Measurements from ENCODE around the gene ITGA8.

The ITGA8 gene

DNA sequence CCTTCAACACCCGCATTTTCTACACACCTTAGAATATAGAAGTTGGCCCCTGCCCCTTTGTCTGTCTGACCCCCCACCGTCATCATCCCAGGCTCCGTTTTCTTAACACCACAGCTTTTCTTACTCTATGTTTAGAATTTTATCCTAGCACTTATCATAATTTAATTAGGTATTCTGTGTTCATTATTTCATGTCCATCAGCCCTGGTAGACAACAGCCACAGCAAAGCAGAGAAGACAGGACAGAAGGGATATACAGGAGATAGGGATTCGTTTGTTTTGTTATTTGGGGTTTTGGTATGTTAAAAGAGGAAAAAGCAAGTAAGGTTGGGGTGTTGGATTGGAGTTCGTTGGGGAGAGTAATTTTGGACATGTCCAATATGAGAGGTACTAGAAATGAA lies 48.8 kb downstream of the ITGA8 start:
- no peak overlapping the region for H3K4me3 ChIP-seq
- no peak overlapping the region for H3K27ac ChIP-seq
- TF ChIP-seq CTCF (IDR thresholded peaks at IDR 0.05): no peak
- DNase-seq (ENCODE audit: low spot score): no peak

DNA sequence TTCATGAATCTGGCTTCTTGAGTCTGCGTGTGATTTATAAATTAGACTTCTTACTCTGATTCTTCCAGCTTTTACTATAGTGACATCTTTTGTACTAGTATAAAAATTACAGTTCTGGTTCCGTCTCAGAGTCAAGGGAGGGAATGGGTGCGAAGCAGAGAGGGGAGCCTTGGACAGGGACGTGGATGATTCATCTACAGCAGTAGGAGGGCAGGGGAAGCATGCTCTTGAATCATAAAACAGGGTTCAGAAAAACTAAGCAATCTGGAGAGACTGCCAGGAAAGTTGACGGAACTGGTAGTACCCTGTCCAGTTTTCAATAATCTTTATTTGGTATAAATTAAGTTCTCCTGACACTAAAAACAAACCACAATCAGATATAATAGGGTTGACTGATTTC lies 58.1 kb downstream of the ITGA8 start:
- H3K27ac ChIP-seq: no peak overlapping the region
- TF ChIP-seq CTCF (IDR thresholded peaks at IDR 0.05): no peak

GRCh38 chr10:15660990-15661389 lies 58.7 kb downstream of the ITGA8 start:
- no peak for DNase-seq (ENCODE audit: low spot score)
- no peak for TF ChIP-seq CTCF (IDR thresholded peaks at IDR 0.05)
- no peak overlapping the region for H3K27ac ChIP-seq
- H3K4me3 ChIP-seq: no peak overlapping the region

More for the DNA sequence above, 58.1 kb downstream of the ITGA8 start:
- DNase-seq (ENCODE audit: low spot score): no peak
- no peak overlapping the region for H3K4me3 ChIP-seq

DNA sequence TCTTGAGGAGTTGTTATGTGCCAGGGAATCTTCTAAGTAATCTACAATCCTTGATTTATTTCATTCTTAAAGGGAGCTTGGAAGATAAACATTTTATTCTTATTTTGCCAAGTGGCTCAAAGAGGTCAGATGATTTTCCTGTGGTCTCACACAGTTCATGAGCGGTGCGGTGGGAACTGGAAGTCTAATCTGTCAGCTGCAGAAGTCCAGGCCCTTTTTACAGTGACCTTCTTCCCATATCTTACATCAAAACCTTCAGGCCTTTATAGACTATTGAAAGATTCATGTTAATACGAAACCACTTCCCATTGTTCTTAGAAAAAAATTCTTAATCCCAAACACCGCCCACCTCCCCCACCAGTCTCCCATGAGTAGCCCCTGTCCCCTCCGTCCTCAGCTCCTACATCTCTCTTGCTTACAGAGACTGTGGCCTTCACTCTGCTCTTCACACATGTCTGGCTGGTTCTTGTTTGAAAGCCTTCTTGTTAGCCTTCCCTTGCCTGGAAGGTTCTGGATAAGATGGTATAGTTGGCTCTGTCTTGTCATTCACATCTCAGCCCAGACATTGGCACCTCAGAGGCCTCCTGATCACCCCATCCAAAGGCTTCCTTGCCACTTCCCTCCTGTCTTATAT lies 61.5 kb downstream of the ITGA8 start:
- no peak overlapping the region for H3K27ac ChIP-seq
- no peak for TF ChIP-seq CTCF (IDR thresholded peaks at IDR 0.05)

GRCh38 chr10:15652757-15653156 lies 67.0 kb downstream of the ITGA8 start:
- peak overlapping the region; percentile 25 to 69 for H3K27ac ChIP-seq
- no peak for DNase-seq (ENCODE audit: low spot score)
- H3K4me3 ChIP-seq: no peak overlapping the region
- no peak for TF ChIP-seq CTCF (IDR thresholded peaks at IDR 0.05)

More for the DNA sequence above, 61.5 kb downstream of the ITGA8 start:
- no peak overlapping the region for H3K4me3 ChIP-seq
- DNase-seq (ENCODE audit: low spot score): no peak

GRCh38 chr10:15652117-15652516 lies 67.6 kb downstream of the ITGA8 start:
- TF ChIP-seq CTCF (IDR thresholded peaks at IDR 0.05): no peak
- no peak overlapping the region for H3K4me3 ChIP-seq
- no peak overlapping the region for H3K27ac ChIP-seq
- DNase-seq (ENCODE audit: low spot score): no peak

GRCh38 chr10:15651175-15651574 lies 68.5 kb downstream of the ITGA8 start:
- Histone ChIP-seq H3K4me3 (no peak overlapping the region), H3K27ac (peak overlapping the region in 1 of 2 donors; percentile 28)
- DNase-seq (ENCODE audit: low spot score): no peak
- TF ChIP-seq CTCF (IDR thresholded peaks at IDR 0.05): no peak

Measured in coronary artery (tissue), 2 donors.